Endodermal cell (in vitro differentiated cells): ENCODE measurements around the gene TRABD2B. TPM values are rescaled to one million over a fixed set of nuclear protein-coding genes. Genes with fewer than 3 reads are reported as not detected.

Source experiments
- DNase-seq: peaks from one replicate; pipeline ENCODE4 v3.0.0-alpha.2; 2017
- H3K27ac ChIP-seq: 2 replicates; pipeline ENCODE4 v1.5.1; 2013; ENCODE audit warnings: mild to moderate bottlenecking, low read depth, low read length, moderate library complexity
- H3K27me3 ChIP-seq: 2 replicates; pipeline ENCODE4 v1.6.1; 2013; ENCODE audit warnings: mild to moderate bottlenecking, low read length, moderate library complexity; ENCODE audit not compliant: insufficient read depth, control insufficient read depth, poor library complexity, severe bottlenecking
- H3K36me3 ChIP-seq: 2 replicates; pipeline ENCODE4 v1.7.0; 2013; ENCODE audit warnings: mild to moderate bottlenecking, low read length, moderate library complexity; ENCODE audit not compliant: control insufficient read depth, insufficient read depth
- H3K4me1 ChIP-seq: one replicate; pipeline ENCODE4 v1.7.0; 2013; ENCODE audit warnings: low read length; ENCODE audit not compliant: control insufficient read depth, insufficient read depth
- H3K4me3 ChIP-seq: 2 replicates; pipeline ENCODE4 v1.5.1; 2013; ENCODE audit warnings: mild to moderate bottlenecking, low read length, moderate library complexity
- H3K9ac ChIP-seq: 2 replicates; pipeline ENCODE4 v1.6.1; 2013; ENCODE audit warnings: mild to moderate bottlenecking, low read length, moderate library complexity; ENCODE audit not compliant: poor library complexity, severe bottlenecking; ENCODE audit errors: extremely low read depth
- H3K9me3 ChIP-seq: 2 replicates; pipeline ENCODE4 v1.6.1; 2013; ENCODE audit warnings: mild to moderate bottlenecking, low read length, moderate library complexity; ENCODE audit not compliant: control insufficient read depth
- H3K27ac Mint-ChIP-seq: 2 replicates; pipeline ENCODE4 v1.8.0; 2020; ENCODE audit warnings: mixed read lengths
- H3K27me3 Mint-ChIP-seq: 2 replicates; pipeline ENCODE4 v1.8.0; 2021; ENCODE audit warnings: mild to moderate bottlenecking, mixed read lengths; ENCODE audit not compliant: insufficient read depth
- H3K36me3 Mint-ChIP-seq: 2 replicates; pipeline ENCODE4 v1.8.0; 2020; ENCODE audit warnings: low read depth, mixed read lengths
- H3K4me1 Mint-ChIP-seq: 2 replicates; pipeline ENCODE4 v1.8.0; 2020; ENCODE audit warnings: mixed read lengths
- H3K4me3 Mint-ChIP-seq: 2 replicates; pipeline ENCODE4 v1.8.0; 2020; ENCODE audit warnings: mild to moderate bottlenecking, moderate library complexity, mixed read lengths
- H3K9me3 Mint-ChIP-seq: 2 replicates; pipeline ENCODE4 v1.8.0; 2020; ENCODE audit warnings: mild to moderate bottlenecking, mixed read lengths
- CTCF ChIP-seq: fragments of 200-600 bp; sonication (generic); conservative IDR thresholded peaks from 2 replicates; pipeline ENCODE4 v1.5.0; 2021; ENCODE audit warnings: antibody characterized with exemption, mild to moderate bottlenecking
- WGBS, 2 experiments: methylation state at CpG; one replicate each; pipeline versions ENCODE4 v1.1.5 to v1.1.7; 2013; ENCODE audit warnings: missing lambda C conversion rate in 2 of 2, mixed read lengths in 1 of 2; ENCODE audit not compliant: insufficient coverage in 1 of 2, insufficient read length in 1 of 2; 5-methylcytosine and 5-hydroxymethylcytosine counted together
- total RNA-seq, 2 donors: library from RNA; stranded (reverse); fragmentation: NEBNext Ultra II Directional in 1 of 2; extraction: Animal tissue kit (Norgen Biotek cat#: 25700) in 1 of 2; gene quantifications; 2 replicates in 1 of 2; 3 replicates in 1 of 2; pipeline ENCODE4 v1.2.1, GENCODE V29; 2021

TRABD2B gene
- total RNA-seq, 2 donors from 2014 or later, result 24.4 to 28.0 TPM

GRCh38 chr1:47712596-47713299 is 284.4 kb downstream of the TRABD2B start:
- 76 to 78% methylated on average over 11 to 16 of the region's 16 CpGs for WGBS, 2 experiments
- Mint-ChIP-seq H3K27me3 (peaks cover 87% of the 10 kb centered on the region), H3K9me3 (no peaks in the 10 kb centered on the region), H3K4me1 (peaks cover 8% of the 10 kb centered on the region), H3K36me3 (no peaks in the 10 kb centered on the region), H3K4me3 (no peak overlapping the region), H3K27ac (no peak overlapping the region)
- no peak for TF ChIP-seq CTCF
- Histone ChIP-seq H3K4me3 (no peak overlapping the region), H3K9me3 (no peaks in the 10 kb centered on the region), H3K27ac (no peak overlapping the region), H3K4me1 (no peaks in the 10 kb centered on the region), H3K9ac (no peak overlapping the region), H3K27me3 (peaks cover 97% of the 10 kb centered on the region), H3K36me3 (no peaks in the 10 kb centered on the region)
- peak; percentile 29 for DNase-seq

GRCh38 chr1:47711848-47712492 is 285.2 kb downstream of the TRABD2B start:
- WGBS, 2 experiments, result 70% methylated on average over 4 to 6 of the region's 6 CpGs
- no peaks in the 10 kb centered on the region for H3K4me1 ChIP-seq
- H3K9ac ChIP-seq, result no peak overlapping the region
- DNase-seq, result peak; percentile 31
- Mint-ChIP-seq H3K27ac (no peak overlapping the region), H3K4me3 (no peak overlapping the region), H3K9me3 (no peaks in the 10 kb centered on the region), H3K4me1 (peaks cover 8% of the 10 kb centered on the region), H3K27me3 (peaks cover 86% of the 10 kb centered on the region), H3K36me3 (no peaks in the 10 kb centered on the region)
- no peak overlapping the region for H3K27ac ChIP-seq
- H3K4me3 ChIP-seq, result no peak overlapping the region
- no peaks in the 10 kb centered on the region for H3K36me3 ChIP-seq
- TF ChIP-seq CTCF, result no peak
- peaks cover 97% of the 10 kb centered on the region for H3K27me3 ChIP-seq
- H3K9me3 ChIP-seq, result no peaks in the 10 kb centered on the region

- no peak for TF ChIP-seq CTCF
- Mint-ChIP-seq H3K27me3 (peaks cover 84% of the 10 kb centered on the region), H3K27ac (no peak overlapping the region), H3K9me3 (no peaks in the 10 kb centered on the region), H3K4me1 (peaks cover 8% of the 10 kb centered on the region), H3K36me3 (no peaks in the 10 kb centered on the region), H3K4me3 (no peak overlapping the region)
- H3K9ac ChIP-seq, result no peak overlapping the region
- H3K4me1 ChIP-seq, result no peaks in the 10 kb centered on the region
- no peaks in the 10 kb centered on the region for H3K9me3 ChIP-seq
- peaks cover 97% of the 10 kb centered on the region for H3K27me3 ChIP-seq
- no peak overlapping the region for H3K27ac ChIP-seq
- H3K36me3 ChIP-seq, result no peaks in the 10 kb centered on the region
- WGBS, 2 experiments, result 58 to 69% methylated on average over 11 to 15 of the region's 15 CpGs
- peak; percentile 48 for DNase-seq
- no peak overlapping the region for H3K4me3 ChIP-seq
These were observed 285.9 kb downstream of the TRABD2B start for GRCh38 chr1:47711184-47711847.

Other genes starting within 250 kb of the TRABD2B start
- 100 to 1,000 TPM in 1 of 2 donors, 10 to 100 TPM in 1; 52.4 to 114 TPM for gene SLC5A9, start 225.3 kb upstream of the TRABD2B start, total RNA-seq